ENCODE data around the gene NCEH1. TPM values are rescaled to one million over a fixed set of nuclear protein-coding genes. Genes with fewer than 3 reads are reported as not detected.

Gene NCEH1
- total and polyA plus RNA-seq, 2 experiments from 2014 or later, result 3.2 to 8.0 TPM

GRCh38 chr3:172581757-172582166 is 129.1 kb downstream of the NCEH1 start:
- no peaks in the 10 kb centered on the region for H3K27me3 ChIP-seq
- H3K27ac ChIP-seq, result no peak overlapping the region
- TF ChIP-seq CTCF (IDR thresholded peaks at IDR 0.05; ENCODE audit: low read depth, low read length), result no peak
- H3K9me3 ChIP-seq (ENCODE audit: low read depth), result no peaks in the 10 kb centered on the region
- no peak overlapping the region for H3K4me3 ChIP-seq
- no peaks in the 10 kb centered on the region for H3K36me3 ChIP-seq
- DNase-seq (ENCODE audit: low read depth in 1 of 2, low spot score in 1 of 2), result no peak
- no peaks in the 10 kb centered on the region for H3K4me1 ChIP-seq (ENCODE audit: low read depth)

GRCh38 chr3:172580680-172581401 is 130.0 kb downstream of the NCEH1 start:
- no peak for TF ChIP-seq CTCF (IDR thresholded peaks at IDR 0.05; ENCODE audit: low read depth, low read length)
- no peak overlapping the region for H3K4me3 ChIP-seq
- no peak for DNase-seq (ENCODE audit: low read depth in 1 of 2, low spot score in 1 of 2)
- H3K9me3 ChIP-seq (ENCODE audit: low read depth), result no peaks in the 10 kb centered on the region
- no peak overlapping the region for H3K27ac ChIP-seq
- H3K36me3 ChIP-seq, result no peaks in the 10 kb centered on the region
- H3K4me1 ChIP-seq (ENCODE audit: low read depth), result no peaks in the 10 kb centered on the region
- H3K27me3 ChIP-seq, result no peaks in the 10 kb centered on the region

Other genes with a start within 250 kb of the NCEH1 start
- not detected in 2 replicates for gene TNFSF10, start 187.6 kb downstream of the NCEH1 start, total RNA-seq
- not detected in 2 replicates for gene TNFSF10, start 187.6 kb downstream of the NCEH1 start, polyA plus RNA-seq
- 6.8 and 39.1 TPM in 2 replicates for gene ECT2, start 39.7 kb upstream of the NCEH1 start, total RNA-seq
- gene ECT2, start 39.7 kb upstream of the NCEH1 start, polyA plus RNA-seq, result 7.8 and 39.5 TPM in 2 replicates